Stimulated activated CD4-positive, alpha-beta T cell treated with anti-CD3 and anti-CD28 coated beads, TNF-alpha, amount 100 ng/mL, for 48 hours (primary cell): ENCODE measurements around the gene NPAS3.

ENCODE experiments used
- DNase-seq, 3 donors: peaks; one replicate each; pipeline ENCODE4 v3.0.0-alpha.2; 2020; ENCODE audit warnings: low read depth in 3 of 3

NPAS3 gene

DNA sequence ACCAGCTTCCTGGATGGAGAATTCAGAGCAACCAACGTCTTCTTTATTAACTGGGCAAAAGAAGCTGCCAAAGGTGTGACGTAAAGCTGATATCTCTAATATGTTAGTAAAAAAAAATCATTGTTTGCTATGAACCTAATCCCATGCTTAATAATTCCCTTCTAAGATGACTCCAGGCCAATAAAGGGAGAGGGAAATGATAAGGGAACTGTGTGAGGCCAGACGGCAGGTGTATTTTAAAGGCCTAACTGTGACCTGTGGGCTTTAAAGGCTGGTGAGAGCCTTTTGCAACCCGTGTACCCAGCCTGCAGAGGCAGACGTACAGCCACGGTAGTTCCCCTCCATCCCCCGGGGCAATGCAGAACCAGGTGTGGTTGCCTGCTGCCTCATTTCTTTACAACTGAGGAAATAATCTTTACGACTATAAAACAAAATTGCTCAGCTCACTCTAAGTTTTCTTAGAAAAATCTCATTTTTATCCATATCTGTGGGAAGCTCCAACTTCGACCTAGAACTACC is 641.6 kb downstream of the NPAS3 start:
- DNase-seq, result no peak

DNA sequence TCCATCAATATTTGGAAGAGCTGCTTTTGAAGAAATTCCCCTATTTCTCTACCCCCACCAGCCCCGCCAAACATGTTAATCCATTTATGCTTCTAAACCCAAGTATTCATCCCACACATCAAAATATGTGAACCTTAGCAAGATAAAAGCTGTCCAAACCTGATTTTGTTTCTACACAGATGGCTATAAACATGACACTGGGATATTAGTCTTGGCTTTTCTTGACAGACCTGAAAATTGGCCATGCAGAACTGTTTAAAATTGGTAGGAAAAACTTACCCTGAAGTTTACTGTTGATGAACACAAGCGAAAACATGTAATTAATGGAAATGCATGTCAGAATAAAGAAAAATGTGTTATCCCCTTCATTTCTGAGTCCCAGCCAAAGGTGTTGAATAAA is 642.2 kb downstream of the NPAS3 start:
- no peak for DNase-seq

GRCh38 chr14:33584697-33585096 is 646.0 kb downstream of the NPAS3 start:
- no peak for DNase-seq

GRCh38 chr14:33586806-33587205 is 648.1 kb downstream of the NPAS3 start:
- no peak for DNase-seq

DNA sequence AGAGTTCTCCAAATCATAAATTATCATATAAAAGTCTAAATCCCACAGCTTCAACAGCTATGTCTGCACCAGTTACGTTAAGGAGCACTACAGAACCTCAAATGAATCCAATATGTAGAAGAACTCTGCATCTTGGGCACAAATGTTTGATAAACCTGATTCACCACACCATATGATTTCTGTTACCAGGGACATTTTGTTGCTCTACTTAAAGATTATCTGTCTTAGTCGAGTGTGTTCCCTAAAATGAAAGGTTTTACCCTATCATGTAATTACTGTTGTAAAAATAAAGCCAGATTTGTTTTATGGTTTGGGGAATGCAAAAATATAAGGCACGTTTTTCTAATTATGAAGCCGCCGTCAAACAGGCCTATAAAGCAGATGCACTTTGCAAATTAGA is 649.1 kb downstream of the NPAS3 start:
- DNase-seq, result no peak

- DNase-seq, result no peak
Measured at GRCh38 chr14:33588771-33589170, 650.1 kb downstream of the NPAS3 start.

DNA sequence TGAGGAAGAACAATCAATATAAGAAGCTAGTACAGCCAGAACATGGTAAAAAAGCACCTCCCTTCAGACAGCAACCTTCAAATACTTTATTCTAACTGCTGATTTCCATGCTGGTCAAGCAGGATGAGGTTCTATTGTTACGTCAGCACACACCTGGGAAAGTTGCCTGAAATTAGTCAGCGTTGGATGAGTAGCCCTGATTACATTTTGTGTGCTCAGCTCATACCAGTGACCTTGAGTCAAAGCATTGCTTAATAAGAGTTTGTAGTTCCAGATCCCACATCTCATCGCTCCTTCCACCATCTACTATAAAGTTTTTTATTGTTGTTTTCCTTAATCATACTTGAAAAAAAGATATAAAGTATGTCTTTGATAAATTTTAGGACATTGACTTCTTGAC is 650.7 kb downstream of the NPAS3 start:
- DNase-seq, result no peak

DNA sequence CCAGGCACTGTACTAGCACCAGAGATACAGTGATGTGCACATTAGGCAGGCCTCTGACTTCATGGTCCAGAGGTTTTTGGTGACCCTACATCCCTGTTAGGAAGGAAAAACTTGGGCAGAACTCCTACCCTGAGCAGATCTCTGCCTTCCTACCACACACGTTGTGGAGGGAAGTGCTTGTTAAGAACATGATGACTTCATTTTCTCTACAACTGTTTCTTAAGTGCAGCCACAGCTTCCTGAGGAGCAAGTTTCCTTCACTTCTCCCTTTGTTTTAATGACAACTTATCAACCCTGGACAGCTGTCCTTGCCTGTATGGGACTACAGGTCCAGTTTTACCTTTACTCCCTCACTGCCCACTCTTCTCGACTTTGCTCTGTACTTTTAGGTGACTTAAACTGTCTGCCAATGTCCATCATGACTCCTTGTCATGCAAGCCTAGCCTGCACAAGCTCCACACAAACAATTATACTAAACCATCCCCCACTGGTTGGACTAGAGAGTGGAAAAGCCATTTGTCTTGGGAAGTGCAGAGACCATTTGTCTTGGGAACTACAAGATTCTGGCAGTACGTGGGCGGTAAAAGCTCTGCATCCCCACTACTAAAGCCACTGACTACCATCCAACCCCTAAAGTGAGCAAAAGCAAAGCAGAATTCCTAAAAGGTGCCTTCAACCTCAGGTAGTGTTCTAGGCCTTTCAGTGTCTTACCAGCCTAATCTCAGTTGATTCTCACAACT is 652.4 kb downstream of the NPAS3 start:
- no peak for DNase-seq

- DNase-seq, result no peak
Measured at GRCh38 chr14:33592297-33592696, 653.6 kb downstream of the NPAS3 start.

DNA sequence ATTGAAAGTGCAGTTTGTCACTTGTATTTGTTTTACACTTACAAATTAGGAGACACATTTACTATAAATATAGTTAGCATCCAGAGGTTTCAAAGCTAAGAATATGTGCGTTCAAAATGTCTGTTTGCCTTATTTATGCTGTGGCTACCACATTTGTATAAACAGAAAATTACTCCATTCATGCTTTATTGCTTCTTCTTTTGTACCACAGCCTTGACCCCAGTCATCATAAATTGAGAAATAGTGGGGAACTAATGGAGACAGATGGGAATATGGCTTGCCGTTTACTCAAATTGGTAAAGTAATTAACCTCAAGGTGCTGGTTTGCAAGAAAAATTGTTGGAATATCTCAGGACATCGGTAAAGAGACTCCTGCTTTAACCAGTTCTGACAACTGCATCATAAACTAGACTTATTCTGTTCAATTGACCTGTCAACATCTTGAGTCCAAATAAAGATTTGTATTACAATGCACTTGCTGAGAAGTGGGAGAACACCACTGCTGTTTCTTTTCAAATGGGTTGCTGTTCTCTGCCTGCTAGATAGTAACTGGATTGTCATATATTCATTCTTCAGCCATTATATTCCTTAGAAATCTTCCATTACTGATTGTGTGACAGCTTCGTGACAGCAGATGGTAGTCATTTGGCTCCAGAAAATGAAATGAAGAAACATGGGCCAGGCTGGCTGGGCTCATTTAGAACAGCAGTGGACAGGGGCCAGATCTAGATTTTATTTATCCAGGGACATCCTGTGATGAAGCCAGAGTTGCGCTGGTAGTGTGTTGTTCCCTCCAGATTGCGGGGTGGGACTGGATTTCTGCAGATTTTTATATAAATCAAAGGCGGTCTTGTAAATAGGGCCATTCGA is 657.8 kb downstream of the NPAS3 start:
- DNase-seq, result no peak

DNA sequence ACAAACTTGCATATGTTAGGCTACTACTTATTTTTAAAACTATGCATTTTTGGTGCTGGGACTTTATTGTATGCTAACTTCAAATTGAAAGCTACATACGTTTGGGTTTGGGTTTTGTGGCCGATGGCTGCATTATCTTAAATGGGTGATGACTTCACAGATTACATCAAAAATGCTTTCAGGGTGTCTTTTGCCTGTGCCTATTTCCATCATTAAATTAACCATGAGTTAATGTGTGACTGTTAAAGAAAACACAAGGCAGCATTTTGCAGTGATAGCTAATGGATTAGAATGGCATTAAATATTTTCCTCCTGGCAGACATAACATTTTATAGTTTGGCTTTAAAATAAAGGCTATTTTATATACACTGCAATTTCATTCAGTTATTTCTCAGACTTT is 659.9 kb downstream of the NPAS3 start:
- no peak for DNase-seq

DNA sequence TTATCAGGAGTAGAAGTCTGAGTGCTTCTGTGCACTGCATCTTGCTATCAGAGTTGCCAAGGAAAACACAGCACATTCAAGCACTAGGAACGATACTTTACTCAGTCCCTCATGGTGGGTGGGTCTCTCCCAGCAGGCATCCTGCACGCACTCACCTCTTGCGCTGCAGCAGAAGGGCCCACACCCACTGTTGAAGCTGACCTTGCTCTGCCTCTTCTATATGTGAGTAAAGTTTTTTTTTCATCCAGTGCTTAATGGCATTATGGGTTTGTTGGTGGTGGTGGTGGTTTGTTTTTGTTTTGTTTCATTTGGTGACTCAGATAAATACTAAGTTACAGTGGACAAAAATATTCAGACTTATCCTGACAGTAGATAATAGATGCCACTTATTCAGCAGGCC is 663.7 kb downstream of the NPAS3 start:
- no peak for DNase-seq

- DNase-seq, result no peak
Measured at GRCh38 chr14:33606591-33606990, 667.9 kb downstream of the NPAS3 start.

DNA sequence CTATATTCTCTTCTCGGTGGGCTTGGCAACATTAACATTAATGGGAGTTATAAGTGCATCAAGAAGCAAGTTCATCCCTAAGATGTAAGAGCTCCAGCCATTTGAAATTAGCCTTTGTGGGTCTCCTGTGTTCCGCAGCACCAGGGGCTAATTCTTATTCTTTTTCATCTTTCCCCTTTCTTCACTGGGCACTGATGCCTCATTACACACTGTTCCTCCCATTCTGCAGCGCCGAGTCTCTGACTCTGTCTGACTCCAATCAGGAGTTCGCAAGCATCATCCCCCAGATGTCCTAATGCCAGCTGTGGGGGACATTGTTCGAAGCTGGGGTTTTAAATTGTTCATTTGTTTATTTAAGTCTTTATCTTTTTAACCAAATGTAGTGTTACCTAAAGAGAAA is 670.9 kb downstream of the NPAS3 start:
- DNase-seq, result no peak

DNA sequence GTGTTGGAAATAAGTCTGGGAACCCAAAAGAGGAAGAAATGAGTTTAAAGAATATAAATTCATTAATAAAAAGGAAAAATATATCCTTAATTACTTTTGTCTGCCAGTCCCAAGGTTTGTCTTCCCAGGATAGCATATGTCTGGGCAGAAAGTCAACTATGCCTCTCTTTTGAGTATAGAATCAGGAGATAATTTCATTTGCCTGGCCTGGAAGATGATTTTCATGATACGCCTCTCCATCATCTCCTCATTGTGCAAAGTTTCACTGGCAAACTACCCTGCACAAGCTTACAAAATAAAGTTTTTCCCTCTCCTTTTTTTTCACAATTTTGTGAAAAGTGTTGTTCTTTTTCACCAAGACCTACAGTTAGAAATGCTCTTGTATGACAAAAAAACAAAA is 671.4 kb downstream of the NPAS3 start:
- no peak for DNase-seq

DNA sequence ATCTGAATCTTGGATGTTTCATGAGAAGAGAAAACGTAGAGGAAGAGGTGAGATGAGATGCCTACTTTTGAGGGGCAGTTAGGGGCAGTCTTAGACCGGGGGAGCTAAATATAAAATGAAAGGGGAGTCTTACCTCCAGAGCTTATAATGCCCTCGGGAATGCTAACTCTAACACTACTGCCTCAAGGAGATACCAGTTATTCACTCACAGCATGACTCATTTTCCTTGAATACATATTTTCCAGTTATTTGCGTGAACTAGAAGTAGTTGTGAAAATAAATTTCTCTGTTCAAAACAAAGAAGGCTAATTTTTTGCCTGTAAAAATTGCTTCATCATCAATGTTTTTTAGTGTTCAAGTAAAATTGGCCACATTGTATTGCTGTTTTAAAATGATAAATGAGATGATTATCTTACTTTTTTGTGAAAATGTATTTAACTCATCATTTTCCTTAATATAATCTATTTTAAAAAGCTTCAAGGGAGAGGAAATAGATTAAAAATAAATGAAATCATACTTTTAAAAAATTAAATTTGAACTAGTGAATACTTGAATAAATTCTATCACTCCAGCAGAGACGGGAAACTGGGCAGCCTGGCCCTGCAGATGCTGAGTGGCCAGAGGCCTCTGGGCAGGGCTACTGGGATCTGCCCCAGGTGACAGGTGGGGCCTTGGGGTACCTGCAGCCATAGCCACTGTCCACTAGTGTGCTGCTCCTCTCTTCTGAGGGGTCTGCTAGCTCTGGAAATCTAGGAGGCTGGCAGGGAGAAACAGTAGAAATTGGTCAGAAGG is 672.9 kb downstream of the NPAS3 start:
- DNase-seq, result no peak

GRCh38 chr14:33612197-33612505 is 673.5 kb downstream of the NPAS3 start:
- no peak for DNase-seq

GRCh38 chr14:33617154-33617553 is 678.5 kb downstream of the NPAS3 start:
- DNase-seq, result no peak

DNA sequence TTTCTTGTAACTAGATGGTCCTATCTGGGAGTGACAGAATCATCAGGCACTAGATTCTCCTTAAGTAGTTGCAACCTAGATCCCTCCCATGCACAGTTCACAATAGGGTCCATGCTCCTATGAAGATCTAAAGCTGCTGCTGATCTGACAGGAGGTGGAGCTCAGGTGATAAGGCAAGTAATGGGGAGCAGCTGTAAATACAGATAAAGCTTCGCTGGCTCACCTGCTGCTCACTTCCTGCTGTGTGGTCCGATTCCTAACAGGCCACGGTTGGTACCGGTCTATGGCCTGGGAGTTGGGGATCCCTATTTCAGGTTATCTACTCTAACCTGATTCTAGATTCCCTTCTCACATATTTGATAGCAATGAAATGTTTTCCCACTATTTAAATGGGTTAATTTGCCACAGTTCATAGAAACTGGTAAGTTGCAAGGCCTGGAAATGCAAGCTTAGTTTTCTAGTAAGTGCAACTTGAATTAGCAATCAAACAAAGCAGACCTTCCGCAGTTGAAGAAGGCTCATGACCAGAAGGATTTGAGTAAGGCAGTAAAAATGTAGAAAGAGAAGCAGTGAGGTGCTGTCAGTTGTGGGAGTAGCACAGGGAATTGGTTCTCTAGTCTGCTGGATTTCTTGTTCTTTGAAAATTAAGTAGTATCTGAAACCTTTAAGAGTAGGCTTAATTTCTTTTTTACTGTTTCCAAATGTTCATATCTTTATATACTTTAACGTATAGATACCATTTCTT is 679.9 kb downstream of the NPAS3 start:
- DNase-seq, result no peak

DNA sequence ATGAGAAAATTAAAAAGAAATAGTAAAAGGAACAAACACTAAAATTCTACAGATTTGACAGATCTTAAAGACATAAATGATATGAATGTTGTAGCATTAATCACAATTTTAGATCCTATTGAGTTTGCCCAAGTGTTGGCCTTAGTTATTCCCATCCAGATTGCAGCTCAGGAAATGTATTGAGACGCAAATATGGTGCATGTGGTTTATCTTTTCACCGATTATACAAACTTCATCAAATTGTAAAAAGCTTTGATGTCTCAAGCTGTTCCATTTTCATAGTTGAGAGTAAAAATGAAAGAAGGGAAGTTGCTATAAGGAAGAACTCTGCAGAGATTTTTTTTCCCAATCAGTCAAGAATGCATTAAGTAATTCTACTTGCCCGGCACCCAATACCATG is 683.8 kb downstream of the NPAS3 start:
- DNase-seq, result no peak

DNA sequence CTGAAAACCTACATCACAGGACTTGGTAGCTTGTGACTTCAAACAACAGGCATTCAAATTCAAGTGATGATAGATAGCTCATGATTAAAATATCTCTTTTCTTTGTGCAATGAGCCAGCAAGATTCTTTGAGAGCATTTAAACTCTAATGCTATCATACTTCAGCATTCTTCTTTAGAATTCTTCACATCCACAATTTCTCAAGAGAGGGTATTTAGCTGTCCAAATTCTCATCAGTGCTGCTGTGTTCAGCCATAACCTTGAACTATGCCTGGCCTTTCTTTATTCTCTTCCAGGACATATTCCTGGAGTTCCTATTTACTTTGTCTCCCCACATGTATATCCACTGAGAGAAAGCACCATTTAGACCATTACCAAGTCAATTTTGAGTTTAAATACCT is 691.1 kb downstream of the NPAS3 start:
- DNase-seq, result no peak

DNA sequence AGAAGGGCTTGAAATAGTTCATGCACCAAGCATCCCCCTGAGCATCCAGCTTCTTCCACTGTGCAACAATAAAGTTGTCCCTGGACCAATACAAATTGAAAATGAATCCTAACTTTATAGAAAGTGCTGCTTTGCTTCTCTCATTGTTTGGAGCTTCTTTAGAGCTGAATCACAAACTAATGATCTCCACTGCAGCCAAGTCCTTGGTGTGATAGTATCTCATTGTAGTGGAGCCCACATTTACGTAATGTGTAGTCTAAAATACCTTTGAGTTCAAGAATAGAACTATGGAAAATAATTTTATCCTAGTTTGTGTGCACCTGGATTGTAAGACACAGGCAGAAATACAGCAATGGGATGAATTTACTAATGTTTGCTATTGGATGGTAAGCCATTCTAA is 692.3 kb downstream of the NPAS3 start:
- no peak for DNase-seq
